T-helper 9 cell (primary cell): Measurements from ENCODE around the gene UCHL1.
"Not testable (repeated sequence)": the region's sequence is repeated elsewhere in the genome, so short reads cannot be mapped to it uniquely, and the experiment has no call there.

Experiments used
- DNase-seq: peaks from one replicate; pipeline ENCODE4 v3.0.0-alpha.2; 2020

Gene UCHL1

DNA sequence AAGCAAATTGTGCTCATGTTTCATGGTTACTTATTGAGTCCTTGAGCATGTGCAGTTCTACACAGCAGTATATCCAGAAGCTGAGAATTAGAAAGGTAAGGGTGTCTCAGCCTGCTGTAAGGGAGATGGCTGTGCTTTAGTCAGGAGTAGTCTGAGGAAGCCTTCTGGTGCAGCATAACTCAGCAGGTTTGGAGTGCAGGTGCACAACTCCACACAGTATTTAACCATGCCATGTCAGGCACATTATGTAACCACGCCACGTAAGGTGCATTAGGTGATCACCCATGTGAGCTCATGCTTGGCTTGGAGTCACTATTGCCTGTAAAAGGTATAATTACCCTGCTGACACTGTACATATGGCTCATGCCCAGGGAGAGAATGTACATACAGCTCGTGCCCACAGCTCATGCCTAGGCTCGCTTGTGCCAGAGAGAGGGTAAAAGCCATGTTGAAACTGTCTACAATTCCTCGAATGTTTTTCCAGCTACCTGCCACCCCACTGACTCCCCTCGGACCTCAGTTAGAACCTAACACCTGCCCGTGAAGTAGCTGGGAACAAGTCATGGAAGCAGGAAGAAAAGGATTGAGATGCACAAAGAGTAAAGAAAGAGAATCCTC lies 37.8 kb downstream of the UCHL1 start:
- DNase-seq = no peak

DNA sequence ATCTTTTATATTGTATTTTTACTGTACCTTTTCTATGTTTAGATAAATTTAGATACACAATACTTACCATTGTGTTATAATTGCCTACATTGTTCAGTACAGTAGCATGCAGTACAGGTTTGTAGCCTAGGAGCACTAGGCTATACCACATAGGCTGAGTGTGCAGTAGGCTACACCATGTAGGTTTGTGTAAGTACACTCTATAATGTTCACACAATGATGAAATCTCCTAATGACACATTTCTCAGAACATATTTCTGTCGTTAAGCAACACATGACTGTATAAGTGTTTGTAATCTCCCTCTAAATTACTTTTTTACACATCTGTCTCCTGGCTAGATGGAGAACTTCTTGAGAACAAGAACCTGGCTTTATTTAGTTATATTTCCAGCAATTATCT lies 40.3 kb downstream of the UCHL1 start:
- DNase-seq = no peak

DNA sequence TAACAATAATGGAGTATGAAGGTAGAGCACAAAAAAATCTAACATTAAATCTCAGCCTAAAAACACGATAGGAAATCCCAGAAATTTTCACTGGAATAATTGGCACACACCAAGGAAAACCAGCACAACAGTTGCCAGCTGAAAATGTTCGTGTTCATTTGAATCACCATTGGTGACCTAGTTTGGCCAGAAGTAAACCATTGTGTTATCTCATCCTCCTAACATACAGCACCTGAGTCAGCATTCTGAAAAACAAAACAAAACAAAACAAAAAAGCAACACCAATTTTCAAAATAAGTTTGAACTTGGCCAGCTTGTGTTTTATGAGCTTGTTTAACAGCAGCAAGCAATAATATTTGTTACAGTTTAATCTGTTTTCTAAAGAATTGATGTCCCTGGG lies 41.1 kb downstream of the UCHL1 start:
- no peak for DNase-seq

DNA sequence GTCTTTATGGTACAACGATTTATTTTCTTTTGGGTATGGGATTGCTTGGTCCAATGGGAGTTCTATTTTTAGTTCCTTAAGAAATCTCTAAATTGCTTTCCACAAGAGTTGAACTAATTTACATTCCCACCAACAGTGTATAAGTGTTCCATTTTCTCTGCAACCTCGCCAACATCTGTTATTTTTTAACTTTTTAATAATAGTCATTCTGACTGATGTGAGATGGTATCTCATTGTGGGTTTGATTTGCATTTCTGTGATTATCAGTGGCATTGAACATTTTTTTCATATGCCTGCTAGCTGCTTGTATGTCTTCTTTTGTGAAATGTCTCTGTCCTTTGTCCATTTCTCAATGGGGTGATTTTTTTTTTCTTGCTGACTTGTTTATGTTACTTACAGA lies 42.8 kb downstream of the UCHL1 start:
- no peak for DNase-seq

DNA sequence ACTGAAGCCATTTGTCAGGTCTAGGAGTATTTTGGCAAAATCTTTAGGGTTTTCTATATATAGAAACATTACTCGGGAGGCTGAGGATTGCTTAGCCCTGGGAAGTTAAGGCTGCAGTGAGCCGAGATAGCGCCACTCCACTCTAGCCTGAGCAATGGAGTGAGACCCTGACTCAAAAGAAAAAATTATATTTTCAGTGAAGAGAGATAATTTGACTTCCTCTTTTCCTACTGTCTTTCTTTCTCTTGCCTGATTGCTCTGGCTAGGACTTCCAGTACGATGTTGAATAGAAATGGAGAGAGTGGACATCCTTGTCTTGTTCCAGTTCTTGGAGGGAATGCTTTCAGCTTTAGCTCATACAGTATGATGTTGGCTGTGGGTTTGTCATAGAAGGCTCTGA lies 44.4 kb downstream of the UCHL1 start:
- no peak for DNase-seq

DNA sequence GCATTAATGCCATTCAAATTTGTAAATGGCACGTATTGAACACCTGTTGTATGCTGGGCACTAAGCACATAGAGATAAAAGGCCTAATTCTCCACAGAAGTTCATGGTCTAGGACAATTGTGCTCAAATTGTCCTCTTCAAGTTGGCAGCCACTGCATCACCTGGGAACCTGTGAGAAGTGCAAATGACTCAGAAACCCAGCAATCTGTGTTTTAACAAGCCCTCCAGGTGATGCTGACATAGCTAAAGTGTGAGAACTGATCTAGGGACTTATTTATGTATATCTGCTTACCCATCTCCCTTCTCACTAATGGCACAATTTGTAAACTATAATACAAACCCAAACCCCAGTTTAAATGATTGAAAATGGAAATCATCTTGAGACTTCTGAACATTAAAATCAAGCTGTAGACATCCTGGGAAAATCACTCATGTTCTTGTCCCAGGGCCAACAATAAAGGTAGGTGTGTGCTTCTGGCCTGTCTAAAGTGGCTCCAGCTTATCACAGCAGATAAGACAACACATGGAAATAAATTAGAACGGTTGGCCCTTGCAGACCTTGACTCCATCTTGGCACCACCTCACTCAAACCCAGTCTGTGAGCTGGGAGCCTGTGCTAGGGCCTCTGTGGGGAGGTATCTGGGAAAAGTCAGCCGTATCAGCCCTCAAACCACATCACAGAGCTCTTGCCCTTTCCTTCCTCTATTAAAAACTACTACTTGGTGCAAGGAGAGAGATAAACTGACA lies 46.8 kb downstream of the UCHL1 start:
- DNase-seq = no peak

DNA sequence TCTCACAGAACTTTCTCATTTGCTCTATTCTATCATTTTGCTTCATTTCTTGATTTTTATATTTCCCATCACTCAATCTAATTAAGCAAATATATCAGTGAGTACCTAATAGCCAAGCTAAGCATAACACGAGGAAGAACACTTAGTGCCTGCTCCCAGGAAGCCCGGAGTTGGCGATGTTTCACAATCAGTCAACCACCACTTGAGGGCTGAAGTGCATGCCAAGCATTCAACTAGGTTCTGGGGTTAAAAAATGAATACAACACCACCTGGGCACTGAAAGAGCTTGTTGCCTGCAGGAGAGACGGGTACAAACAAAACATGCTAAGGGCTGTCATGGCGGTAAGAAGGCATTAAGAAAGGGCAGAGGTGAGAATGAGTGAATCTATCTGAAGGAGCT lies 47.5 kb downstream of the UCHL1 start:
- DNase-seq = no peak

DNA sequence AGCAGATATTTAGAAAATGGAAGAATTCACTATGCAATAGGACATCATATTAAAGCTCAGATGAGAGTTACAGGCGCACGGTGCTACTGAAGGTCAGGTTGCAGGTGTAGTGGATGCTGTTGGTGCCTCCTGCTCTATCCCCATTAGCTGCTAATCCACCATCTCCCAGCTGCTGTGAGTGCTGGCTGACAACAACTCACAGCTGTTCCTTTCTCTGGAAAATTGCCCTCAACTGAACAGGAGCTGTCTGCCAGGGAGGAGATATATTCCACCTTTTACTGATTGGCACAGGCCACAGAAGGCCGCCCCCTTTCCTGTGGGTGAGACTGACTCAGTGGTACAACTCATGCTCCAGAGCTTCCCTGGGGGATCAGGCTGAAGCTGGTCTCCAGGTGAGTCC lies 48.7 kb downstream of the UCHL1 start:
- no peak for DNase-seq

DNA sequence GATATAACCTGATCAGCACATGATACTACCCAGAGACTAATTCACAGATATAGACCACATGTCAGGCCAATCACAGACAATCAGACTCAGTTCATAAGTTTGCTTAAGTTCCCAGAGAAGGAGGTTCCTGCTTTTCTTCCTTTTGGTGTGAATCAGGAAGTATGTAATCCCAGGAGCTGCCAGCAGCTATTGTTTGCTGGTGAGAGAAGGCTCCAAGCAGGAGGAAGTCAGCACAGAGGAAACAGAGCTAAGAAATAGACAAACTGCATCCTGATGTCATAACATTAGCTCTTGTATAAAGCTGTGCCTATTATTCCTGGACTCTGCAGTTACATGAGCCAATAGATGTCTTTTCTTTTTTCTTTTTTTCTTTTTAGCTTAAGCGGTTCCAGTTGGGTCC lies 50.9 kb downstream of the UCHL1 start:
- DNase-seq = no peak

DNA sequence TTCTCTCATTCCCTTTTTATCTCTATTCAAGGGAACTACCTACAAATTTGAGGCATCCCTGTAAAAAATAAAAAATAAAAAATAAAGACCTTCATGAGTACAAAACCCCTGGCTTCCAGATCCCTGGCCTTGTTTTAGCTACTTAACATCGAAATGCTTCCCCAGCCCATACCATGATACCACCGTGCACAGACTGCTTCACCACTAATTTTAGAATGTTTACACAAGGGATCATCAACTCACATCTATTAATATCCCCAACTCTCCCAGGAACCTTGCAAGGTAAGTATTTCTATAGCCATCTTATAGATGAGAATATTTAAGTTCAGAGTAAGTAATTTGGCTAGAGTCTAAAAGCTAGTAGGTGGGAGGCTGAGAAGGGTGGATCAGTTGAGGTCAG lies 51.7 kb downstream of the UCHL1 start:
- no peak for DNase-seq

DNA sequence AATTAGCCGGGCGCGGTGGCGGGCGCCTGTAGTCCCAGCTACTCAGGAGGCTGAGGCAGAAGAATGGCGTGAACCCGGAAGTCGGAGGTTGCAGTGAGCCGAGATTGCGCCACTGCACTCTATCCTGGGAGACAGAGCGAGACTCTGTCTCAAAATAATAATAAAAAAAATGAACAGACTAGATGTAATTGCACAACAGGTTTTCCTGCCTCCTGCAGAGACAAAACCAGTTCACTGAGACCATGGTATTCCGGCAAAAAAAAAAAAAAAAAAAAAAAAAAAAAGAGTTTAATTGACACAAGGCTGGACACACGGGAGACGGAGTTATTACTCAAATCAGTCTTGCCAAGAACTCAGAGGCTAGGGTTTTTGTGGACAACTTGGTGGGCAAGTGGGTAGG lies 58.7 kb downstream of the UCHL1 start:
- DNase-seq = not testable (repeated sequence)

DNA sequence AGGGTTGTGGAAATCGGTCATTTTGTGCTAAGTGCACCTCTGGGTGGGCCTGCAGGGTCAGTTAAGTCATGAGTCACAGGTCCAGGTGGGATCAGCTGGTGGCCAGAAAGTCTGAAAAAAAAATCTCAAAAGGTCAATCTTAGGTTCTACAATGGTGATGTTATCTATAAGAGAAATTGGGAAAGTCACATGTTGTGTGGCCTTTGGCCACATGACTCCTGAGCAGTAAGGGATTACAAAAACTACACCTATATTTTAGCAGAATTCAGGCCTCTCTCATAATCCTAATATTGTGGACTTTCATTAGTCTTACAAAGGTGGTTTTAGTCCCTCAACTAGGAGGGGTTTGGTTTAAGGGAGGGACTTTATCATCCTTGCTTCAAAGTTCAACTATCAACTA lies 59.1 kb downstream of the UCHL1 start:
- no peak for DNase-seq
